HG03520 (cell line): ENCODE data around the gene LGMN.
"Not testable (repeated sequence)": the region's sequence is repeated elsewhere in the genome, so short reads cannot be mapped to it uniquely, and the experiment has no call there.

ENCODE experiments used
- ATAC-seq: cut with Tn5 transposase; IDR thresholded peaks from one replicate; pipeline ENCODE4 v1.9.1; 2021; ENCODE audit warnings: mild to moderate bottlenecking, moderate library complexity; ENCODE audit not compliant: unreplicated experiment

LGMN gene

DNA sequence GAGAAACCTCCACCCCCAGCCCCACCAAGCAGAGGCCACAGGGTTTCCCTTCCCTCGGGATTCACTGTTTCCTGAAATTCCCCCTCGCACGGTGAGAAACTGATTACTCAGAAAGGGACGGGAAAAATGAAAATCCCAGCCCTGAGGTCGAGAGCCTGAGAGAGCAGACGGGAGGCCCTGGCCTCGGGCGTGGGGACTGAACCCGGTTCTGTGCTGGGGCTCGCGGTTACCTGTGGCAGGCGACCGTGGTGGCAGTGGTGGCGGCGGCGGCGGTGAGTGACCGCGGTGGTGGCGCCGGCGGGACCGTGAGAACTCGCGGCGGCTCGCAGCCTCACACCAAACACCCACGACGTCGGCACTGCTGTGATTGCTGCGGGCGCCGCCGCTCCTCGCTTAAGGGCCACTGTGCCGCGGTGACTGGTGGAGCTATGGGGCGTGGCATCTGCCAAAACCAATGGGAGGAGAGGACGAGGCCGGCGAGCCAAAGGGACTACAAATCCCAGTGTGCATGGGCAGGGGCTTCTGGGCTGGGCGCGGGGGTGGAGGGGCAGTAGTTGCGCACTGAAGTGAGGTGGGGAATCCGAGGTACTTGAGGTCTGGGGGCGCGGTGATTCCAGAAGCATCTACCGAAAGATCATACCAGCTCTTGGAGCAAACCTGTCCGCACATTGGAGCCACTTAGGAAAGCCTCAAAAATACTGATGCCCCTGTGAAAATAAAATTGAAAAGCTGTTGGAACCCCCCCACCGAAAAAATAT lies at the start of gene LGMN:
Gene LGMN (minus strand): TSS at position 369 of the 758 bp plus-strand sequence. CDS start 15,841 bp downstream, outside the sequence.
- ATAC-seq: peak; percentile 76

DNA sequence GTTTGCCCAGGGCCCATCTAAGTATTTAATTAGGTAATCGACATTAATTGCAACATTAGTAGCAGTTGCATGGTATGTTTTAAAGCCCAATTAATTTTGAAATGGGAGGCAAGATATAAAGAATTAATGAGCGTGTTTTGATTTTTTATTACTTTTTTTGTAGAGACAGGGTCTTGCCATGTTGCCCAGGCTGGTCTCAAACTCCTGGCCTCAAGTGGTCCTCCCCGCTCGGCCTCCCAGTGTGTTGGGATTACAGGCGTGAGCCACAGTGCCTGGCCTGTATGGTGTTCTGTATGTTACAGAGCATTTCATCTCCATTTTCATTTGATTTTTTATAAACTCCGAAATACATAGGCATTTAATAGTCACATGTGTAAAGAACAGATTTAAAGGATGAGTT lies 46.5 kb upstream of the LGMN start:
- no peak for ATAC-seq

DNA sequence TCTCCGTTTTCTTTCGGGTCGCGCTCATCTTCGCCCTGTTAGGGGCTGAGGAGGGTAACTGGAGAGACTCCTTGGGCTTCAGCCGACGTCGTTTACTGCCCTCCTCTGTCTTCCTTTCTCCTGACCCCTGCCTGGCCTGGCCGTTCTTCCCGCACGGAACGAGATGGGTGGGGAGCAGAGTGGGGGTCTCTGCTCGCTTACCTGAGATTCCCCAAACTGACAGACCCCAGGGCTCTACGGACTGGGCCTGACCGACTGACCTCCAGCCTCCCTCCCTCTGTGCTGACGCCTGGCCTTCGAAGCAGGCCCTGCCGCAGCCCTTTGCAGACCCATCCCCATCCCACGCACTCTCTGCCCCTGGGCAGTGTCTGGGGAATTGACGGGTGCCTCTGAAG lies 46.1 kb upstream of the LGMN start:
- no peak for ATAC-seq

DNA sequence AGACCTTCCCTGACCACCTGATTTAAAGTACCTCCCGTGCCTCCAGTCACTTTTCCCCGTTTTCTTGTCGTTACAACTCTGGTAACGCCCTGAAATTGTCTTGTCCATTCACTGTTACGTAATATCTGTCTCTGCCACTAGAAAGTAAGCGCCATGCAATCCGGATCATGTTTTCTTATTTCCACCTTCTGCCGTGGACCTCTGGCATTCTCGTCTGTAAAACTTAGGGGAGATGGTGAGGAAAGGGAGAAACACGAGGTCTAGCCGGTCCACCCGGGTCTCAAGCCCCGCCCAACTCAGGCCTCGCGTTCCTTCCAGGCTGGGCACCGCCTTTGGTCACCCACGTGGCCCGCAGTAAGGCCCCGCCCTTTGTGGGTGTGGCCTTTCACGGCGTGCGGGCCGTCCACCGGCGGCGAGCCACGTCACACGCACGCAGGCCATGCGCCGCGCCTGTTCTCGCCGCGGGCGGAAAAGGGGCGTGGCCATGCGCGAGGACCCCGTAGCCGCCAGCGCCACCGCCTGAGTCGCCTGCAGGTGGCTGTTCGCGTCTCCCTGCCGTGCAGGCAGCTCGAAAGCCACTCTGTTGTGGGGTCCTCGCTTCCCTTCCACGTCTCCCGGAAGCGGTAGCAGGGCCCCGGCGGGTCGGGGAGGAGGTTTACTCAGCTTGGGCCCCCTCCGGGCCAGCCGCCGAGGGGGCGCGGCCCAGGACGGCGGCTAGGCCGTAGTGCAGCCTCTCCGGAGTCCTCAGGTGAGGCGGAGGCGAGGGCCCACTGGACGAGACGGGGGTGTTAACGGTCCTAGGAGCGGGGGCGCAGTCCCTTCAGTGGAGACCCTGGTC lies 45.5 kb upstream of the LGMN start, which contains the start of gene GOLGA5:
Gene GOLGA5 (plus strand): TSS at position 597 of the 838 bp plus-strand sequence. CDS start 3,133 bp downstream, outside the sequence.
- ATAC-seq: peak; percentile 88

DNA sequence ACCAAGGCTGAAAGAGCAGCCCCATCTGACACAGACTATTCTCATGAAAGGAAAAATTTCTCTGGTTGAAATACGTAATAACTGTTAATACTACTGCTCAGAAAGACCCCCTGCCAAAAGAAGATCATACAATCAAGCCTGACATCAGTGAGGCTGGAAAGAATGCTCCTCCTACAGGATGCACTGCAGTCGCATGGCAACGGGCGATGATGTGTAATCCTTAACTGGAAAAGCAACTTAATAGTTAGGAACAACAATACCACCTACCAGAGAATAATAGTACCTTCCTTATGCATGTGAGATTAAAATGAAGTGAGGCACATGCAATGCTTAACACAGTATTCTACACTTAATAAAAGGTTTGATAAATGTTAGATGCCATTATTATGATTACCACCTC lies 44.5 kb upstream of the LGMN start:
- no peak for ATAC-seq

DNA sequence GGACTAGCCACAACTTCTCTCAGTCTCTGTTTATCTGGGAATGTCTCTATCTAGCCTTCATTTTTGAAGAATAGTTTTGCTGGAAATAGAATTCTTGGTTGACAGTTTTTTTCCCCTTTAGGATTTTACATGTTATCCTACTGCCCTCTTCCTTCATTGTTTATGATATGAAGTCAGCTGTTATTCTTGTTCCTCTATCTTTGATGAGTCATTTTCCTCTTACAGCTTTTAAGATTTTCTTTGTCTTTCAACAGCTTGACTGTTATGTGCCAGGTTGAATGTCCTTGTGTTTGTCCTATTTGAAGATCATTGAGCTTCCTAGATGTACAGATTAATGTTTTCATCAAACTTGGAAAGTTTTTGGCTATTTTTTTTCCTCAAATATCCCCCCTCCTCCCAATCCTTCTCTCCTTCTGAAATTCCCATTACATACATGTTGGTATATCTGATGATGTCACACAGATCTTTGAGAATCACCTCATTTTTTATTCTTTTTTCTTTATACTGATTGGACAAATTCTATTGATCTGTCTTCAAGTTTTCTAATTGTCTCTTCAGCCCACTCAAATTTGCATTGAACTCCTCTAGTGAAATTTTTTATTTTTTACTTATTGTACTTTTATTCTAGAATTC lies 41.1 kb upstream of the LGMN start:
- no peak for ATAC-seq

DNA sequence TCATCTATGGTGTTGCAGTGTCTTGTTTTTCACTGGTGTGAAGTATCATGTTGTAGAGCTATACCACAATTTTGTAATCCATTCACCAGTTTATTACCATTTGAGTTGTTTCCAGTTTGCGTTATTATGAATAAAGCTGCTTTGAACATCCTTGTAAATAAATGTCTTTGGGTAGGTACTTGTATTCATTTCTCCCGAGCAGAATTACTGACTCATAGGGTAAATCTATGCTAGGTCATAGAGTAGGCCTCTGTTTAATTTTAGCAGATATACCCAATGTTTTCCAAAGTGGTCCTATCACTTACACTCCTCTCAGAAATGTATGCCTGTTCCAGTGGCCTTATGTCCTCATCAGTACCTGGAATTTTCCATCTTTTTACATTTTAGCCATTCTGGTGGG lies 39.1 kb upstream of the LGMN start:
- ATAC-seq: no peak

DNA sequence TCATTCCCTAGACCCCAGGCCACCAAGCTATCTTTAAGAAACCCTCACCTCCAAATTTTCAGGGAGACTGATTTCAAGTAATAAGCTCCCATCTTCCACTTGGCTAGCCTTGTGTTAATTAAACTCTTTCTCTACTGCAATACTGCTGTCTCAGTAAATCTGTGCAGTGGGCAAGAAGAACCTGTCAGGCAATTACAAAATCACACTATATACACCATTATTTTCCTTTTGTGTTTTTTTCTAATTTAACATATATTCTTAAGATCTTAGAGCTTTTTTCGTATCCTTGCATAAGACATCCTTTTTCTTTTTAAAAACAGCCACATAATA lies 38.0 kb upstream of the LGMN start:
- no peak for ATAC-seq

DNA sequence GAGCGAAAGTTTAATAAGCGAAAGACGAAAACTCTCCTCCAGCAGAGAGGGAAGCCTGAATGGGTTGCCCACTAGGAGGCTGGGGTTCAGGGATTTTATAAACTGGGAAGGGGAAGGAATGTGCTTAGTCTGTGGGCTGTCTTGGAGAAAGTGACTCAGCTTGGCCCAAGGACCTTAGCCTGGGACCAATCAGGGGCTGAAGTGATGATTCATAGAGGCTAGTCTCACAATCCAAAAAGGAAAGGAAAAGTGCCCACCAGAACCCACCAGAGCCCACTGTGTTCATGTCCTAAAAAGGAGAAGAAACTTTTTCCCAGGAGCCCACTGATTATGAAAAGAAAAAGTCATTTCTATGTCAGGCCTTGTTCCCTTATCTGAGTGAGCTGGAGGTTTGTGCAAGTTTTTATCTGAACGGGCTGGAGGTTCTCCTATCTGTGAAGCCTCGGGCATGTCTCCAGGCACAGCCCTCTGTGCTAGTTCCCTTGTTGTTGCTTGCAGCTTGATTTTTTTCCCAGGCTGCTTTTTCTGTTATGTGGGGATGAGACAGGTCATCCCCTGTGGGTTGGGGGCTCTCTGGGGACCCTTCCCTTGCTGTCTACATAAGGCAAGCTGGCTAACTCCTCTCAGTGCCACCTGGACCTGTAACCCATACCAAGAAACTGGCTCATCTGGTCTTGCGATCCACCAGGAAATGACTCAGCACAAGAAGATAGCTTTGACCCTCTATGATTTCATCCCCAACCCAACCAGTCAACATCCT lies 37.4 kb upstream of the LGMN start:
- ATAC-seq: no peak

DNA sequence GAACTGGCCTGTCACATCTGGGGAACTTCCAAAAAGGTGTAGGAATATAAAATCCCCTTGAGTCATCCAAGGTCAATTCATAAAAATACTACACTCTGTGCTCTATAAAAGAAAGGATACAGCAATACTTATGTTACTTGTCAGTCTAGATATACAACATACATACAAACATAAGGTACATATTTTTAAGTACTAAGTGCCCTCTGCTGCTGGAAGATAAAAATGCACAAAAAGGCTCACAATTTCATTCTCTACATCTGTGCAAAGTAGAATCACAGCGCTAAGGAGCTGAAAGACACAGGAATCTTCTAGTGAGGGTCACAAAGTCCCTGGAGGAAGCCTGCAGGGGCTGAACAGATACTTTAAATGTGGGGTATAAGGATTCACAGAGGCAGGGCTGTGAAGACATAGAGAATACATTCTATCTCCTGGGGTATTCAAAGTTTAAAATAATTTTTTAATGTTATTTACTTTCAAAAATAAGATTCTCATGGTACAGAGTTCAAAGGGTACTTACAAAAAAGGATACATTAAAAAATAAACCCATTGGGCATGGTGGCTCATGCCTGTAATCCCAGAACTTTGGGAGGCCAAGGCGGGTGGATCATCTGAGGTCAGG lies 35.5 kb upstream of the LGMN start:
- ATAC-seq: no peak

DNA sequence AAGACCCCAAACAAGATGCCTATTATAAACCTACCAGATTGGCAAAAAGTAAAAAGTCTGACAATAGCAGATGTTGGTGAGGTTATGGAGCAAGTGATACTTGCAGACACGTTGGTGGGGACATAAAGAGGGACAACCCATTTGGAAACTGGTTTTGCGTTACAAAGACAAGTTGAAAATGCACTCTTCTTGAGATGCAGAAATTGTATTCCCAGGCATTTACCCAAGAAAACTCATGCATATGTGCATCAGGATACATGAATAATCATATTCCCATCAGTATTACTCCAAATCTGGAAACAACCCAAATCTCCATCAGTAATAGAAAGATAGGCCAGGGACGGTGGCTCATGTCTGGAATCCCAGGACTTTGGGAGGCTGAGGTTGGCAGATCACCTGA lies 32.9 kb upstream of the LGMN start:
- no peak for ATAC-seq

DNA sequence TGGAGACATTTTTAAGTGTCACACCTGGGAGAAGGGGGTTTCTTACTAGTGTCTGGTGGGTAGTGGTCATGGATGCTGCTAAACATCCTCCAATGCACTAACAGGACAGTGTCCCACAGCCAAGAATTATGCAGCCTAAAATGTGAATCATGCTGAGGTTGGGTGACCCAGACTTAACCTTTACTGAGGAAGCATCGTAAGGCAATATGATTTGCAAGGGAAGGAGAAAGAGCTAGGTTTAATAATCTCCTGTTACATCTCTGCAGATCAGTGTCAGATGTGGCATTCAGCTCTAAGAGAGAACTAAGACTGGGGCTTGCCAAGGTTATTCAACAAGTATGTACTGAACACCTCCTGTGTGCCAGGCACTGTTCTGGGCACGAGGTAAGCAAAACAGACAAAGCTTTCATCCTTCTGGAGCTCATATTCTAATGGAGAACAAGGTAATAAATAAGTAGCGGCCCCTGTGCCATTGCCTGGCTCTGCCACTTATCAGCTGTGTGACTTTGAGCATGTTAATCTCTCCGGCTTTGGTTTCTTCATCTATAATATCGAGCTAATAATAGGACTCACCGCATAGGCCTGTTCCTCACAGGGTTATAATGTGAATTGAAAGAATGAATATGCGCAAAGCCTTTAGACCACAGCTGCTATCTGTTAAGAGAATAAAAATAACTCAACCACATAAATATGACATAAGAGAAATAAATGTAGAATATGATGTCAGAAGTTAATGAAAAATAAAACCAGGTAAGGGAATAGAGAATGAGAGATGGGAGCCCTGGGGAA lies 32.2 kb upstream of the LGMN start:
- ATAC-seq: no peak

DNA sequence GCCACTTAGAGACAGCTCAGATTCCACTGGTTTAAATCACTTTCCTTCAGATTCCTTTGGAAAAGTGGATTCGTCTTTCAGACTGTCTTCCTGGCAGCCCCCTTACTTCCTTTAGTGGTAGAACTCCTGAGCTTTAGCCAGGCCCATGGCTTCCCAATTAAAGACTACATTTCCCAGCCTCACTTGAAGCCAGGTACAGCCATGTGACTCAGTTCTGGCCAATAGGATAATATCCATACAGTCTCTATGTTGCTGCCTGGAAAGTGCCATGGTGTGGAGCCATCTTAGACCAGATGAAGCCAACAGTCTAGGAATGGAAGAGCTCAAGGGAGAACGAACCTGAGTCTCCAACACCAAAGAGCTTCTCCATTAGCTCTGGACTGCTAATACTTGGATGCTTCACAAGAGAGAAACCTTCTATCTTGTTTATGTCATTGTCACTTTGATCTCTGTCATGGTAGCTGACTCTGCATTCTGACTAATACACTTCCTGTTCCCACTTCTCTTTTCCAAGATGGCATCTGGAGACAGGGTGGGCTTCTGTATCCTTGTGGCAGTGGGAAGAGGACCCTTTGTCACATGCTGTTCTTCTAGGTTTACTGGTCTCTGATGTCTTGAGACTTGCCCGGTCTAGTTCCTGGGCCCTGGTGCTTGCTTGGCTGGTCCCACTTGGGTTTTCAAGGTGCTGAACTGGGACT lies 30.6 kb upstream of the LGMN start:
- not testable (repeated sequence) for ATAC-seq

DNA sequence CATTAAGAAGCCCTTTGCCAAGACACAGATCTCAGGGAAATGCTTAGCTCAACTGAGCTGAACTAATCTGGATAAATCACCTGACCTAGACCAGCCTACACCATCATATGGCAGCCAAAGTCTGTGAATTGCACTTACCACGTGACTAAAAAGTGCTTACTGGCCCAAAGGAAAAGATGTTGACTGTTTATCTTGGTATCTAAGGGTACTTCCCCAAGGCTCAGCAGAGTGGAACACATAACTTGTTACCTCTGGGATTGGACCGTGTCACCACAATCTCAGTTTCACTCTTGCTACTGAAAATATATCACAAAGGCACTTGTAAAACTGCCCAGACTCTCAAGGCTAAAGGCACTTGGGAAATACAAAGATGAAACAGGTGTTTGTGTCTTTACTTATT lies 26.9 kb upstream of the LGMN start:
- peak; percentile 92 for ATAC-seq

DNA sequence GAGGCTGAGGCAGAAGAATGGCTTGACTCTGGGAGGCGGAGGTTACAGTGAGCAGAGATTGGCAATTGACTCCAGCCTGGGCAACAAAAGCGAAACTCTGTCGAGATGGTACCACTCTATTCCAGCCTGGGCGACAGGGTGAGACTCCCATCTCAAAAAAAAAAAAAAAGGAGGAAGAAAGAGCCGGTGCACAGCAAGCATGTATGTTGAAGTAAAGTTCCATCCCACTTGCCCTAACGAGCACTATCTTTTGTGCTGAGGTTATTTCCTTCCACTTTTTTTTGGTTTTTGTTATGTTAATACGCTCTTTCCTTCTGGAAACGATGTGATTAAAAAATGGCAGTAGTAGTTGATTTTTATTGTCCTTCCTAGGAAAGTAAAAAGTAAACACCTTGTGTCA lies 26.1 kb upstream of the LGMN start:
- ATAC-seq: no peak

DNA sequence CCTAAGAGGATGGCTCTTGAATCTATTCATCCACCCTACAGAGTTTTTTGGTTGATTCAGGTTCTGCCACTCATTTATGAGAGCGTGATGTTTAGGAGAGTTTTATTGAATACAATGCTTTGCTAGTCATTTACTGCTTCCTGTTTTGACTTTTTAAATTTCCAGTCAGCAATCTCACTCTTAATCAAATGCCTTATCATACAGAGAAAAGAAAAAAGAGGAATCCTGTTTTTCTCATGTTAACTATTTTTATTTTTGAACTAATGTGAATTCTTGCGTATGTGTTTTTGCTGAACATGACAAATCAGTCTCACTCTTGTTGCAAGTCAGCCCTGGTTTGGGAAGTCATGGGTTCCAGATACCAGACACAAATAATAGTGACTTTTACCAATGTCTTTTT lies 22.1 kb upstream of the LGMN start:
- no peak for ATAC-seq

DNA sequence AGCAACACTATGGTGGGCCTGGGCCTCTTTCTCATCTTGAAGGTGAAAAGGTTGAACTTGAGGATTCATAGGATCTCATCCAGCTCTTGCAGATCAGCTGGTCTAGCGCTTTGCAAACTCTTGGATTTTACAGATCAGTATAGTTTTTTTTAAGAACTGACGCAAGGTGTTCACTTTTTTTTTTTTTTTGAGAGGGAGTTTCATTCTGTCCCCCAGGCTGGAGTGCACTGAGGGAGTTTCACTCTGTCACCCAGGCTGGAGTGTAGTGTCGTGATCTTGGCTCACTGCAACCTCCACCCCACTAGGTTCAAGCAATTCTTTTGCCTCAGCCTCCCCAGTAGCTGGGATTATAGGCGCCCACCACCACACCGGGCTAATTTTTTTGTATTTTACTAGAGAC lies 20.4 kb upstream of the LGMN start:
- ATAC-seq: no peak

DNA sequence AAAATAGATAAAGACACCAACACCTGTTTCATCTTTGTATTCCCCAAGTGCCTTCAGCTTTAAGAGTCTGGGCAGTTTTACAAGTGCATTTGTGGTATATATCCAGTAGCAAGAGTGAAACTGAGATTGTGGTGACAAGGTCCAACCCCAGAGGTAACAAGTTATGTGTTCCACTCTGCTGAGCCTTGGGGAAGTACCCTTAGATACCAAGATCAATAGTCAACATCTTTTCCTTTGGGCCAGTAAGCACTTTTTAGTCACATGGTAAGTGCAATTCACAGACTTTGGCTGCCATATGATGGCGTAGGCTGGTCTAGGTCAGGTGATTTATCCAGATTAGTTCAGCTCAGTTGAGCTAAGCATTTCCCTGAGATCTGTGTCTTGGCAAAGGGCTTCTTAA lies 19.8 kb upstream of the LGMN start:
- peak; percentile 83 for ATAC-seq
